A549 treated with CpdA at 1 μM for 4 hours (cell line): ENCODE results near the gene DDX46. TPM values are rescaled to one million over a fixed set of nuclear protein-coding genes. Genes with fewer than 3 reads are reported as not detected.

Experiments
- total RNA-seq: library from RNA; stranded (reverse); fragments of 200-300 nt; extraction: Qiagen RNA extraction; gene quantifications from 5 replicates; pipeline ENCODE4 v1.2.3, GENCODE V29; 2022; ENCODE audit warnings: low read depth

DDX46 gene, protein sequence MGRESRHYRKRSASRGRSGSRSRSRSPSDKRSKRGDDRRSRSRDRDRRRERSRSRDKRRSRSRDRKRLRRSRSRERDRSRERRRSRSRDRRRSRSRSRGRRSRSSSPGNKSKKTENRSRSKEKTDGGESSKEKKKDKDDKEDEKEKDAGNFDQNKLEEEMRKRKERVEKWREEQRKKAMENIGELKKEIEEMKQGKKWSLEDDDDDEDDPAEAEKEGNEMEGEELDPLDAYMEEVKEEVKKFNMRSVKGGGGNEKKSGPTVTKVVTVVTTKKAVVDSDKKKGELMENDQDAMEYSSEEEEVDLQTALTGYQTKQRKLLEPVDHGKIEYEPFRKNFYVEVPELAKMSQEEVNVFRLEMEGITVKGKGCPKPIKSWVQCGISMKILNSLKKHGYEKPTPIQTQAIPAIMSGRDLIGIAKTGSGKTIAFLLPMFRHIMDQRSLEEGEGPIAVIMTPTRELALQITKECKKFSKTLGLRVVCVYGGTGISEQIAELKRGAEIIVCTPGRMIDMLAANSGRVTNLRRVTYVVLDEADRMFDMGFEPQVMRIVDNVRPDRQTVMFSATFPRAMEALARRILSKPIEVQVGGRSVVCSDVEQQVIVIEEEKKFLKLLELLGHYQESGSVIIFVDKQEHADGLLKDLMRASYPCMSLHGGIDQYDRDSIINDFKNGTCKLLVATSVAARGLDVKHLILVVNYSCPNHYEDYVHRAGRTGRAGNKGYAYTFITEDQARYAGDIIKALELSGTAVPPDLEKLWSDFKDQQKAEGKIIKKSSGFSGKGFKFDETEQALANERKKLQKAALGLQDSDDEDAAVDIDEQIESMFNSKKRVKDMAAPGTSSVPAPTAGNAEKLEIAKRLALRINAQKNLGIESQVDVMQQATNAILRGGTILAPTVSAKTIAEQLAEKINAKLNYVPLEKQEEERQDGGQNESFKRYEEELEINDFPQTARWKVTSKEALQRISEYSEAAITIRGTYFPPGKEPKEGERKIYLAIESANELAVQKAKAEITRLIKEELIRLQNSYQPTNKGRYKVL
- total RNA-seq: 54.1 to 88.9 TPM (median 66.1 TPM) in 5 replicates

DNA sequence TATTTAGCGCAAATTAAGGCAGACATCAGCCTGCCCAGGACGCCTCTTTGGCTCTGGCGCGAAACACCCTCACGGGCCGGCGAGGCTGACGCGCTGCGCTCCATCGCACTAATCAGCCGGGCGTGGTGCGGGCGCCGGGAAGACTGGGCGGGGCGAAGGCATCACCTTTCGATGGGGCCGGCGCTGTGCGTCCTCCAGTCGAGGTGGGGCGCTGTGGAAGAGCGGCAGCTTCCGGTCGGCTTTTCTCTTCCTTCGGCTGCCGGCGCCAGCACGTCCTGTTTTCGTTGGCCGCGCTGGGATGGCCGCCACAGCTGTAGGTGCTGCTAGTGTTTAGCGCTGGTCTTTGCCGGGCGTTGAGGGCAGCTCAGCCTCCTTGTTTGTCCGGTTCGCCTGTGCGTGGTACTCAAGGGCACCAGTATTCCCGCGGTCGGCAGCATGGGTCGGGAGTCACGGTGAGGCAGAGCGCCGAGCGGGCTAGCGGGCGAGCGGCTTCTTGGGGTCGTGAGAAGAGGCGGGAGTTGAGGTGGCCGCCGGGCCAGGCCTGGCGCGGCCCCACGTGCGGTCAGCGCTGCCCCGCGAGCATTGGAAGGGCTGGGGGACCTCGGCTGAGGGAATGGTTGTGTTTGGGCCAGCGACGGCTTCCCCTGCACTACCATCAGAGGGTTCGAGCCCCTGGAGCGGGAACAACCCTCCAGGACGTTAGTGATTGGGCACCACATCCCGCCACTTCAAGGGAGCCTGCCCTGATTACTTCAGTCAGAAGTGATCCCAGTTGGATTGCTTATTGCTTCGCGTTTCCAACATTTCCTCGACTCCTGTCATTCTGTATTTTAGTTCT, at the start of gene DDX46:
Gene DDX46 (plus strand): TSS at position 276 of the 838 bp plus-strand sequence. CDS start 160 bp downstream, at position 436.

GRCh38 chr5:134738133-134738962, 20.2 kb upstream of the DDX46 start, which contains the start of gene CAMLG:
TSS of gene CAMLG (plus strand) at chr5:134738548. CDS start at chr5:134738621, 73 bp downstream.

DNA sequence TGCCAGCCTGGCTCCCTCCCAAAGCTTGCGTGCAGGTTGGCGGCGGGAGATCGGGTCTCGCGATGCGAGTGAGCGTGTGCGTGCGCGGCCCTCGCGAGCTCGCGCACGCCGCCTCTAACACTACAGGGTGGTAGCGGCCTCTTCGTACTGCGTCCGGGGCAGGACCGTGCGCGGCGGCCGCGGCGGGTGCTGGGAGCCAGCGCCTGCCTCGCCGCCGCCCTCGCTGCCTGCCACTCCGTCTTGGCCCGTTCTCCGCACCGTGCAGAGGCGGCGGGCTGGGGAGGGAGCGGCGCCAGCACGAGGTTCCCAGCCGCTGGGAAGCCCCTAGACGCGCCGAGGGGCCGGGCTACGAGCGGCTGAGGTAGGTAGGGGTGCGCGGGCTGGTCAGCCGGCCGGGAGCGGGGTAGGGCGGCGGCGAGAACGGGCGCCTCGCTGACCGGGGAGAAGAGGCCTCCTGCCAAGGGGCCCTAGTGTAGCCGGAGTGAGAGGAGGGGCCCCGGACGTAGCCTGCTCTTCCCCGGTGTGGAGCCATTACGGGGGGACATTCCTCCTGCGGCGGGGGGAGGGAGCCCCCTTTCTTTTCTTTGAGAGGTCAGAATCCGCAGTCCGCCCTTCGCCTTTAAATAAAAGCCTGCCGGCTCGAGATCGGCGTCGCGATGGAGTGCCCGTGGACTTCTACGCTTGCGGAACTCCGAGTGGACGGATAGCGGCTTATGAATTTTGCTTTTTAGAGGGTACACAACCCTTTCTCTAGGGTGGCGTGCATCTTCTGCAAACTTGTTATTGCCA, 87.5 kb downstream of the DDX46 start, which contains the start of gene C5orf24:
Gene C5orf24 (plus strand): TSS at position 117 of the 789 bp plus-strand sequence. CDS start 8,933 bp downstream, outside the sequence.

GRCh38 chr5:134873987-134874830, 115.6 kb downstream of the DDX46 start, which contains the start of gene TXNDC15:
TSS of gene TXNDC15 (plus strand) at chr5:134874371. CDS start at chr5:134874428, 57 bp downstream.

Other genes with a start within 250 kb of the DDX46 start
- 24.1 to 30.8 TPM (median 28.4 TPM) in 5 replicates for gene JADE2, start 233.1 kb upstream of the DDX46 start, total RNA-seq
- 49.1 to 67.3 TPM (median 53.6 TPM) in 5 replicates for gene SAR1B, start 126.0 kb upstream of the DDX46 start, total RNA-seq
- 13.5 to 15.7 TPM (median 14.7 TPM) in 5 replicates for gene SEC24A, start 110.0 kb upstream of the DDX46 start, total RNA-seq
- 25.1 to 30.1 TPM (median 26.9 TPM) in 5 replicates for gene CAMLG, start 20.2 kb upstream of the DDX46 start, total RNA-seq
- 16.7 to 26.4 TPM (median 22.7 TPM) in 5 replicates for gene C5orf24, start 87.2 kb downstream of the DDX46 start, total RNA-seq
- 45.6 to 58.2 TPM (median 54.2 TPM) in 5 replicates for gene TXNDC15, start 115.6 kb downstream of the DDX46 start, total RNA-seq
- gene PCBD2, start 146.4 kb downstream of the DDX46 start, total RNA-seq: 9.0 to 11.8 TPM (median 10.2 TPM) in 5 replicates
- 0.21 to 0.59 TPM (median 0.41 TPM) in 5 replicates for gene CATSPER3, start 209.1 kb downstream of the DDX46 start, total RNA-seq